ENCODE results near the gene RELL1. TPM values are rescaled to one million over a fixed set of nuclear protein-coding genes. Genes with fewer than 3 reads are reported as not detected.

The RELL1 gene
- total RNA-seq, 1 donor: 61.2 TPM

DNA sequence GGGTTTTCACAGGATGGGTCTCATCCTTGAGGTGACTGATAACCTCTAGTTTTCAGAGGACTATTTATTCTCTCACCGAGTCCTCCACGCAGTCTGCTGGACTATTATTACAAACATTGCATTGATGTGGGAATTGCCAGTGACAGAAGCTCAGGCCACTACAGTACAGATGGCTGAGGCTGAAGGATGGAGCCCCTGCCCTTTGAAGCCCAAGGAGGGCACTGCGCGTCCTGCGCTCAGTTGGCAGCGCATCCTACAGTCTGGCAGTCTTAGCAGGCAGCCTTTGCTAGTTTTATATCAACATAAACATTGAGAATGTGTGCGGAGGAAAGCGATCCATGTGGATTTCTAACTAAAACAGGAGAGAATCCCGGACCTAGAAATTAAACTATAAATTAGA is 1.5 kb upstream of the RELL1 start:
- Histone ChIP-seq H3K36me3 (ENCODE audit: insufficient read depth, low read length) (no peaks in the 10 kb centered on the region), H3K27ac (ENCODE audit: low read depth, low read length) (no peak overlapping the region), H3K27me3 (ENCODE audit: insufficient read depth, low read length) (no peaks in the 10 kb centered on the region), H3K4me3 (ENCODE audit: insufficient read depth, low read length) (no peak overlapping the region), H3K4me2 (ENCODE audit: insufficient read depth, low read length) (peak overlapping the region; percentile 77), H3K79me2 (ENCODE audit: insufficient read depth, low read length) (peaks cover 14% of the 10 kb centered on the region), H3K9me3 (ENCODE audit: low read depth, low read length) (no peaks in the 10 kb centered on the region), H4K20me1 (ENCODE audit: insufficient read depth, low read length) (no peaks in the 10 kb centered on the region), H2AFZ (ENCODE audit: low read length) (peak overlapping the region; percentile 72), H3K4me1 (ENCODE audit: insufficient read depth, low read length) (peaks cover 18% of the 10 kb centered on the region)
- TF ChIP-seq, protein P1, sequence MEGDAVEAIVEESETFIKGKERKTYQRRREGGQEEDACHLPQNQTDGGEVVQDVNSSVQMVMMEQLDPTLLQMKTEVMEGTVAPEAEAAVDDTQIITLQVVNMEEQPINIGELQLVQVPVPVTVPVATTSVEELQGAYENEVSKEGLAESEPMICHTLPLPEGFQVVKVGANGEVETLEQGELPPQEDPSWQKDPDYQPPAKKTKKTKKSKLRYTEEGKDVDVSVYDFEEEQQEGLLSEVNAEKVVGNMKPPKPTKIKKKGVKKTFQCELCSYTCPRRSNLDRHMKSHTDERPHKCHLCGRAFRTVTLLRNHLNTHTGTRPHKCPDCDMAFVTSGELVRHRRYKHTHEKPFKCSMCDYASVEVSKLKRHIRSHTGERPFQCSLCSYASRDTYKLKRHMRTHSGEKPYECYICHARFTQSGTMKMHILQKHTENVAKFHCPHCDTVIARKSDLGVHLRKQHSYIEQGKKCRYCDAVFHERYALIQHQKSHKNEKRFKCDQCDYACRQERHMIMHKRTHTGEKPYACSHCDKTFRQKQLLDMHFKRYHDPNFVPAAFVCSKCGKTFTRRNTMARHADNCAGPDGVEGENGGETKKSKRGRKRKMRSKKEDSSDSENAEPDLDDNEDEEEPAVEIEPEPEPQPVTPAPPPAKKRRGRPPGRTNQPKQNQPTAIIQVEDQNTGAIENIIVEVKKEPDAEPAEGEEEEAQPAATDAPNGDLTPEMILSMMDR (IDR thresholded peaks at IDR 0.05; ENCODE audit: extremely low read depth, low read depth, low read length): no peak
- no peak for DNase-seq (ENCODE audit: insufficient read length, low spot score, missing footprints)

DNA sequence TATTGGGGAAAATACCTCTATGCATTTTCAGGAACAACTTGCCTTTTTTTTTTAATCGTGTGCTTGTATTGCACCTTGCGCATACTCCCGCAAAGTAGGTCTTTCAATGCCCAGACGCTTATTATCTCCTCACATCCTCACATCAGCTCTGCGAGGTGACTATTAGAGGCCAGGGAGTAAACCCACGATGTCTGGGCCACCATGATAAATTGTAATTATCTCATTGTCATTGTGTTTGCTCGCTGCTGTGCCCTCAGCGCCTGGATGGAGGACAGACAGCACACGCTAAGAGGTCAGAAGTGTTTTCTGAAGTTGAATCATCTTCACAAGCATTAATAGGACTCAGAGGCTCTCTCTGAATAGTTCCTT is 1.0 kb upstream of the RELL1 start:
- no peaks in the 10 kb centered on the region for H3K27me3 ChIP-seq (ENCODE audit: insufficient read depth, low read length)
- no peaks in the 10 kb centered on the region for H4K20me1 ChIP-seq (ENCODE audit: insufficient read depth, low read length)
- no peak for DNase-seq (ENCODE audit: insufficient read length, low spot score, missing footprints)
- peak overlapping the region; percentile 59 for H3K27ac ChIP-seq (ENCODE audit: low read depth, low read length)
- H3K4me1 ChIP-seq (ENCODE audit: insufficient read depth, low read length): peaks cover 18% of the 10 kb centered on the region
- peak overlapping the region; percentile 89 for H3K4me3 ChIP-seq (ENCODE audit: insufficient read depth, low read length)
- no peaks in the 10 kb centered on the region for H3K36me3 ChIP-seq (ENCODE audit: insufficient read depth, low read length)
- peak overlapping the region; percentile 72 for H2AFZ ChIP-seq (ENCODE audit: low read length)
- H3K79me2 ChIP-seq (ENCODE audit: insufficient read depth, low read length): peaks cover 15% of the 10 kb centered on the region
- TF ChIP-seq, protein P1 (IDR thresholded peaks at IDR 0.05; ENCODE audit: extremely low read depth, low read depth, low read length): no peak
- peak overlapping the region; percentile 77 for H3K4me2 ChIP-seq (ENCODE audit: insufficient read depth, low read length)
- no peaks in the 10 kb centered on the region for H3K9me3 ChIP-seq (ENCODE audit: low read depth, low read length)

DNA sequence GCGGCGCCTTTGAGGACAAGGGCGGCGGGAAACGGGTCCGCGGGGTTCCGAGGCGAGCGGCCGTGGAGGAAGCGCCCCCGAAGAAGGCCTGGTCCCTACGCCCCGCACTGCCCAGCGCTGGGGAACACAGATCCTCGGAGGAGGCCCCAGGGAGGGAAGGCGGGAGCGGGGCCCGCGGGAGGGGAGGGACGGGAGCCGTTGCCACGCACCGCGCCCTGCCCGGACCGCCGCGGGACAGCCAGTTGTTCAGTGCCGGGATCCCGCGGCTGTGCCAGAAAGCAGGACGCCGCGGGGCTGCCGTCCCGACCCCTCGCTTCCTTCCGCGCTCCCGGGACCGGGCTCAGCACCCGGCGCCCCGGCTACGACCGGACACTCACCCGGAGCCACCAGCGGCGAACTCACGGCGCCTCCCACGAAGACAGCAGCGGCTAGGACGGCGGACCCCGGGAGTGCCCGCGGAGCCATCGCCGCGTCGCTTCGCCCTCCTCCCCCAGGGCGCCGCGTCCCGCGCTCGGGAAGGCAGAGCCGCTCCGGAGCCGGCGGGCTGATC is 278 bp downstream of the RELL1 start:
- H4K20me1 ChIP-seq (ENCODE audit: insufficient read depth, low read length): no peaks in the 10 kb centered on the region
- H3K4me1 ChIP-seq (ENCODE audit: insufficient read depth, low read length): peaks cover 16% of the 10 kb centered on the region
- H3K27ac ChIP-seq (ENCODE audit: low read depth, low read length): peak overlapping the region; percentile 67
- no peaks in the 10 kb centered on the region for H3K9me3 ChIP-seq (ENCODE audit: low read depth, low read length)
- DNase-seq (ENCODE audit: insufficient read length, low spot score, missing footprints): peak; percentile 90
- H3K36me3 ChIP-seq (ENCODE audit: insufficient read depth, low read length): no peaks in the 10 kb centered on the region
- H3K4me3 ChIP-seq (ENCODE audit: insufficient read depth, low read length): peak overlapping the region; percentile 89
- no peaks in the 10 kb centered on the region for H3K27me3 ChIP-seq (ENCODE audit: insufficient read depth, low read length)
- peak overlapping the region; percentile 53 for H2AFZ ChIP-seq (ENCODE audit: low read length)
- TF ChIP-seq, protein P1 (IDR thresholded peaks at IDR 0.05; ENCODE audit: extremely low read depth, low read depth, low read length): no peak
- peaks cover 19% of the 10 kb centered on the region for H3K79me2 ChIP-seq (ENCODE audit: insufficient read depth, low read length)
- peak overlapping the region; percentile 84 for H3K4me2 ChIP-seq (ENCODE audit: insufficient read depth, low read length)

DNA sequence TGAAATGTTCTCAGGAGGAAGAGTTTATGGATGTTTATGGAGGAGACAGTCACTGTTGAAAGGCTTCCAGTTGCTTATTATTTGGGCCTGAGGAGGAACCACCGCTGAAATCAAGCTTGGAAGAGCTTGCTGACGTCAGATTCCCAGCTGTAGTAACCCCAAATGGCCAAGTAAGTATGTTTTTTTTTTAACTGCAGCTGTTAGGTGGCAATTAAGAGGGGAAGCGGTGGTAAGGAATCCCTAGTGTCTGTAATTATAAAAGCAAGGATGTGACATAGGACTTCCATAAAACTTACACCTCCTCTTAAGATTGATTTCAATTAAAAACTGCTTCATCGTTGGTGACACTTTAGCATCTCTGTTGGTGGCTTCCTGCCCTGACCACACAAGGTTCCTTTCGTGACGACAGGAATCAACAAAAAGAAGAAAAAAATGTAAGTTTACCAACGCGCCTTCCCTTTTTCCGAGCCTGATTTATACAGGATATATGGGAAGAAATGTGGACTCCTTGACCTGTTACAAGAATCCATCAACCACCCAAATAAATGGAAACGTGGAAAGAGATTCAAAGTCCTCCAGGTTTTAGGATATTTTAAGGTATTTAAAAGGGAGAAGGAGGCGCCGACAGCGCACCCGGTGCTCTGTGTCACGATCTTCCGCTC is 884 bp downstream of the RELL1 start:
- no peaks in the 10 kb centered on the region for H4K20me1 ChIP-seq (ENCODE audit: insufficient read depth, low read length)
- no peaks in the 10 kb centered on the region for H3K36me3 ChIP-seq (ENCODE audit: insufficient read depth, low read length)
- H3K4me1 ChIP-seq (ENCODE audit: insufficient read depth, low read length): peaks cover 13% of the 10 kb centered on the region
- peak overlapping the region; percentile 67 for H3K27ac ChIP-seq (ENCODE audit: low read depth, low read length)
- TF ChIP-seq, protein P1 (IDR thresholded peaks at IDR 0.05; ENCODE audit: extremely low read depth, low read depth, low read length): no peak
- peak overlapping the region; percentile 53 for H2AFZ ChIP-seq (ENCODE audit: low read length)
- H3K4me2 ChIP-seq (ENCODE audit: insufficient read depth, low read length): peak overlapping the region; percentile 84
- H3K9me3 ChIP-seq (ENCODE audit: low read depth, low read length): no peaks in the 10 kb centered on the region
- peaks cover 19% of the 10 kb centered on the region for H3K79me2 ChIP-seq (ENCODE audit: insufficient read depth, low read length)
- DNase-seq (ENCODE audit: insufficient read length, low spot score, missing footprints): no peak
- H3K4me3 ChIP-seq (ENCODE audit: insufficient read depth, low read length): peak overlapping the region; percentile 89
- no peaks in the 10 kb centered on the region for H3K27me3 ChIP-seq (ENCODE audit: insufficient read depth, low read length)
